ENCODE results near the gene MARK1. TPM values are rescaled to one million over a fixed set of nuclear protein-coding genes. Genes with fewer than 3 reads are reported as not detected.

Gene MARK1
- total RNA-seq, 1 experiment from 2014 or later = 17.8 TPM

- H4K5ac ChIP-seq (ENCODE audit: insufficient read length, low read depth, low read length) = no peak overlapping the region
- TF ChIP-seq, protein P1, sequence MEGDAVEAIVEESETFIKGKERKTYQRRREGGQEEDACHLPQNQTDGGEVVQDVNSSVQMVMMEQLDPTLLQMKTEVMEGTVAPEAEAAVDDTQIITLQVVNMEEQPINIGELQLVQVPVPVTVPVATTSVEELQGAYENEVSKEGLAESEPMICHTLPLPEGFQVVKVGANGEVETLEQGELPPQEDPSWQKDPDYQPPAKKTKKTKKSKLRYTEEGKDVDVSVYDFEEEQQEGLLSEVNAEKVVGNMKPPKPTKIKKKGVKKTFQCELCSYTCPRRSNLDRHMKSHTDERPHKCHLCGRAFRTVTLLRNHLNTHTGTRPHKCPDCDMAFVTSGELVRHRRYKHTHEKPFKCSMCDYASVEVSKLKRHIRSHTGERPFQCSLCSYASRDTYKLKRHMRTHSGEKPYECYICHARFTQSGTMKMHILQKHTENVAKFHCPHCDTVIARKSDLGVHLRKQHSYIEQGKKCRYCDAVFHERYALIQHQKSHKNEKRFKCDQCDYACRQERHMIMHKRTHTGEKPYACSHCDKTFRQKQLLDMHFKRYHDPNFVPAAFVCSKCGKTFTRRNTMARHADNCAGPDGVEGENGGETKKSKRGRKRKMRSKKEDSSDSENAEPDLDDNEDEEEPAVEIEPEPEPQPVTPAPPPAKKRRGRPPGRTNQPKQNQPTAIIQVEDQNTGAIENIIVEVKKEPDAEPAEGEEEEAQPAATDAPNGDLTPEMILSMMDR (conservative IDR thresholded peaks at IDR 0.05) = no peak
- H3K9me3 Mint-ChIP-seq = no peaks in the 10 kb centered on the region
- no peaks in the 10 kb centered on the region for H3K79me2 ChIP-seq (ENCODE audit: insufficient read depth, low read length)
- no peak overlapping the region for H2BK5ac ChIP-seq (ENCODE audit: insufficient read length, low read length)
- no peak overlapping the region; the same call in 1 of the 2 replicates for H3K14ac ChIP-seq (ENCODE audit: insufficient read depth, low read length)
- no peaks in the 10 kb centered on the region for H3K9me3 ChIP-seq (ENCODE audit: control insufficient read depth, low read depth, low read length)
- H3K4ac ChIP-seq (ENCODE audit: low read depth, low read length) = no peak overlapping the region
- H3K4me2 ChIP-seq (ENCODE audit: insufficient read depth, insufficient read length, low read length) = no peak overlapping the region
- peaks cover 27 to 31% of the 10 kb centered on the region in 2 experiments for H3K4me1 Mint-ChIP-seq
- H4K91ac ChIP-seq (ENCODE audit: insufficient read length, low read depth, low read length) = no peak overlapping the region
- H3K27me3 Mint-ChIP-seq (ENCODE audit: low read depth) = peaks cover 2% of the 10 kb centered on the region
- H3K4me1 ChIP-seq (ENCODE audit: insufficient read depth, low read length) = no peaks in the 10 kb centered on the region
- H3K27me3 ChIP-seq (ENCODE audit: insufficient read depth, low read length) = no peaks in the 10 kb centered on the region
- no peak overlapping the region for H3K4me3 Mint-ChIP-seq
- no peak overlapping the region for H3K23ac ChIP-seq (ENCODE audit: insufficient read length, low read depth, low read length)
- H3K56ac ChIP-seq (ENCODE audit: insufficient read length, low read depth, low read length) = no peak overlapping the region
- no peak overlapping the region for H3K18ac ChIP-seq (ENCODE audit: insufficient read length, low read depth, low read length)
- WGBS (ENCODE audit: extremely low coverage, insufficient read length, low lambda C conversion rate) = no CpG with 5 or more reads among the region's 9 CpGs
- no peaks in the 10 kb centered on the region for H3K23me2 ChIP-seq (ENCODE audit: insufficient read length, low read depth, low read length, poor library complexity, severe bottlenecking)
- no peak overlapping the region for H3K9ac ChIP-seq (ENCODE audit: extremely low read depth, insufficient read length, low read length)
- no peak overlapping the region for H2AFZ ChIP-seq (ENCODE audit: low read length)
- no peak overlapping the region for H2AK5ac ChIP-seq (ENCODE audit: insufficient read length, low read length)
- no peak for DNase-seq
- H4K8ac ChIP-seq (replicated peaks; ENCODE audit: insufficient read length, low read depth, low read length) = no peak overlapping the region
- H3T11ph ChIP-seq (ENCODE audit: low read length) = no peak overlapping the region
- no peak overlapping the region for H2BK20ac ChIP-seq (ENCODE audit: low read depth, low read length, poor library complexity, severe bottlenecking)
- no peaks in the 10 kb centered on the region for H3K36me3 Mint-ChIP-seq (ENCODE audit: insufficient read depth in 1 of 3, low read depth in 3 of 3)
- peak overlapping the region in 1 of 3 experiments; percentile 45; a peak in 1 of 7 replicates for H3K27ac Mint-ChIP-seq
- H2BK120ac ChIP-seq (ENCODE audit: low read depth, low read length, poor library complexity, severe bottlenecking) = no peak overlapping the region
- H2BK12ac ChIP-seq (ENCODE audit: insufficient read length, low read depth, low read length) = no peak overlapping the region
- H2BK15ac ChIP-seq (ENCODE audit: low read depth, low read length) = no peak overlapping the region
- H3K79me1 ChIP-seq (ENCODE audit: insufficient read depth, low read depth, low read length, poor library complexity, severe bottlenecking) = no peaks in the 10 kb centered on the region
- H4K20me1 ChIP-seq (ENCODE audit: control insufficient read depth, insufficient read depth, insufficient read length) = no peaks in the 10 kb centered on the region
- no peak overlapping the region for H3K27ac ChIP-seq (ENCODE audit: insufficient read length, low read depth, low read length)
Measured at GRCh38 chr1:220706480-220706879, 178.5 kb downstream of the MARK1 start.
